Right renal cortex interstitium (tissue), 3 donors: ENCODE results near the gene ATP6V0E1. TPM values are rescaled to one million over a fixed set of nuclear protein-coding genes. Genes with fewer than 3 reads are reported as not detected.

Experiments
- DNase-seq, 3 donors: peaks; one replicate each; pipeline ENCODE4 v3.0.0-alpha.2; 2013; ENCODE audit warnings: low read depth in 3 of 3, low spot score in 2 of 3
- polyA plus RNA-seq, 3 donors: library from polyadenylated mRNA; unstranded; fragments of 120-200 nt; gene quantifications; one replicate each; pipeline ENCODE4 v1.2.1, GENCODE V29; 2013; ENCODE audit not compliant: insufficient read length in 3 of 3

The ATP6V0E1 gene
- polyA plus RNA-seq, 3 donors, result 275 to 302 (median 285) TPM

- DNase-seq, result no peak
Observed at GRCh38 chr5:172956228-172956627, 27.3 kb upstream of the ATP6V0E1 start.

GRCh38 chr5:172956936-172957335 is 26.6 kb upstream of the ATP6V0E1 start:
- DNase-seq, result no peak

DNA sequence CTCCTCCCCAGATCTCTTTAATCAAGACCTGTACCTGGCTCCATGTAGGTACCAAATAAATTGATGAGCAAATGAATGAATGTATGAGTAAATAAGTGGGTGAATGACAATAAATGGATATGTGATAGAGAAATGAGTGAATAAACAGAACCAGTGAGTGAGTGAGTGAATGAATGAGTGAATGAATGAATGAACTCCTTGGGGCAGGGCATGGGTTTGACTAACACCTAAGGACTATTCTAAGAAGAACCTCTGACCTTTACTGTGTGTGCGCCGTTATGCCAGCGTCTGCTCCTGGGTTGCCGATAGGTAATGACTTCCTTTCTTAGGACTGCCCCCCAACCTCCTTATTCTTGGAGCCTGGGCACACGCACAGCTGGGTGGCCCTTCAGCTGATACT is 26.1 kb upstream of the ATP6V0E1 start:
- DNase-seq, result no peak

- DNase-seq, result no peak
Observed at GRCh38 chr5:172958331-172959046, 25.1 kb upstream of the ATP6V0E1 start.

GRCh38 chr5:172959824-172960799 is 23.5 kb upstream of the ATP6V0E1 start:
- no peak for DNase-seq

DNA sequence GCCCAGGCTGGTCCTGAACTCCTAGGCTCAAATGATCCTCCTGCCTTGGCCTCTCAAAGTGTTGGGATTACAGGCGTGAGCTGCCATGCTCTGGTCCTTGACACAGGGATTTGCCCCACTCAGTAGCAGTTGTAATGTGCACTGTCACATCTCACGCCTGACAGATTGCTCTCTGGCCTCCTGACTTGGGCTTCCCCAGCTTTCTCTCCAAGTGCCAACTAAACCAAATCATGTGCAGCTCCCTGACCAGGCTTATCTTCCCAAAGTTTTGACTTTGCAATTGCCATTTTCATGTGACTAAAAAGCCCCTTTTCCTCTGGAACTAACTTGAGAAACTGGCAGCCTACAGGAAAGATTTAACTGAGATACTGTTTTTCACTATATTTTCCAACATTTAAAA is 13.7 kb upstream of the ATP6V0E1 start:
- no peak for DNase-seq

- no peak for DNase-seq
Observed at GRCh38 chr5:172971482-172971881, 12.1 kb upstream of the ATP6V0E1 start.

GRCh38 chr5:172972552-172972951 is 11.0 kb upstream of the ATP6V0E1 start:
- DNase-seq, result no peak

DNA sequence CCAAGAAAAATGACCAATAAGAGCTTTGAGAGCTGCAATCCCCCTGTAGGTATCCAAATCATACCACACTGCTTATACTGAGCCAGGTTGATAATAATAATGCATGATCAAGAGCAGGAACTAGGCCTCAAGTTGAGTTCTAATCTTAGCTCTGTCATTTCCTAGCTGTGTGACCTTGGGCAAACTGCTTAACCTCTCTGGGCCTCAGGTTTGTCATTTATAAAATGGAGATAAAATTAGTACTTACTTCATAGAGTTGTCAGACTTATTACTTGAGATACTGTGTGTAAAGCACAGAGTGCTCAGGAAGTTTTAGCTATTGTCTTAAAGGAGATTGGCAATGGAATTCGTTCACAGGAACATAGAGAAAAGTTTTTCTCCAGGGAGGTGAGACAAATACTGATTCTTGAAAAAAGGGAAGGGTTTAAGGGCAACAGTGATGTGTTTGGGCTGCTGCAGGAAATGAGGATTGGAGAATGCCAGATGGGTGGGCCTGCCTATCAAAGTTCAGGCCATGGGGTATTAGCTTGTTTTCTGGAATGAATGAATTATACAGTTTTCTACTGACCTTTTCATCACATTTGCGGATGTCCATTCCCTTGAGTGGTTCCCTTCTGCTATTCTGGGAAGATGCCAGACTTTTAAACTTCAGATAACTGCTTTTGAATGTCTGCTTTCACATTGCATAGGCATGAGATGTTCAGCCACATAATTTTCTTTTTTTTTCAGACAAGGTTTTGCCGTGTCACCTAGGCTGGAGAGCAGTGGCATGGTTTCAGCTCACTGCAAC is 10.2 kb upstream of the ATP6V0E1 start:
- no peak for DNase-seq

DNA sequence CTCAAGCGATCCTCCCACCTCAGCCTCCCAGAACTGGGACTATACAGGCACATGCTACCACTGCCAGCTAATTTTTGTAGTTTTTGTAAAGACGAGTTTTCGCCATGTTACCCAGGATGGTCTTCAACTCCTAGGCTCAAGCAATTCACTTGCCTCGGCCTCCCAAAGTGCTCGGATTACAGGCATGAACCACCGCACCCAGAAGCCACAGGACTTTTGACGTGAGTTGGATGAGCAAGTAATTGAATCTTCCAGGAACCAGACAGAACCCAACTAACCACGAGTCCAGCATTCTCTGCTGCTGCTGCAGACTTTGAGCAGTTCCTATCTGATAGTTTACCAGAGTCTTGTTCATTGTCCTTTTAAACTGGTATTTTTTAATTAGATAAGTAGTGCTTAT is 9.6 kb upstream of the ATP6V0E1 start:
- no peak for DNase-seq

GRCh38 chr5:172975289-172975688 is 8.3 kb upstream of the ATP6V0E1 start:
- DNase-seq, result no peak

GRCh38 chr5:172979778-172980177 is 3.8 kb upstream of the ATP6V0E1 start:
- no peak for DNase-seq

GRCh38 chr5:172981931-172982330 is 1.6 kb upstream of the ATP6V0E1 start:
- DNase-seq, result no peak

DNA sequence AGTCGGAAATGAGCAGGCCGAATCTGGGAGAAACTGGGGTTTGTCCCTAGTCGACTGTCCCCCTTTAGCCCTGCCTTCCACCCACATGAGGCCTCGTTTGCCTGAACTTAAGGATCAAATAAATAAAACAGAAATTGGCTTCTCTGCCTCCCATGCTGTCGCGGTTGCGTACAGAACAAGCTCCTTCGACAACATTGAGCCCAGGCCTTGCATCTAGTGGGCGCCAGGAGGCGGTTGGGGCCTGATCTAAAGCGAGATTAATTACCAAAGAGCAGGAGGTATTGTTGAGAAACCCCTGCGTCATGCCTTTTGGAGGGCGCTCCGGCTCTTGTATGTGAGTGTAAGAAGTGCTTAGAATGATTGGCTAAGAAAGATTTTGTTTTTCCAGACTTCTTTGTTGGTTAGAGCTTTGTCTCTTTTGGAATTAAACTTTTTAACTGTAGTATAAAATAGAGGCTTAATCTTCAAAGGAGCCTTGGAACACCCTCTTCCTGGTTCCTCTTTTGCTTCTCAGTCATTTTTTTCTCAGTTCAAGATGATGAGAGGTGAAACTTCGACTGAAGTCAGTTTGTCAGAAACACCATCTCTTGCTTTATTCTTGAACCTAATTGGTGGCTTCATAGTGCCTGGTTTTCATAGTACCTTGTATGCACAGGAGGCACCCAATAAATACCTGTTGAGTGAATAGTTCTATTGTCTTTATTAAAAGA is 828 bp downstream of the ATP6V0E1 start:
- DNase-seq, result peak in 1 of 3 donors; percentile 64

GRCh38 chr5:172985596-172985995 is 2.0 kb downstream of the ATP6V0E1 start:
- no peak for DNase-seq

DNA sequence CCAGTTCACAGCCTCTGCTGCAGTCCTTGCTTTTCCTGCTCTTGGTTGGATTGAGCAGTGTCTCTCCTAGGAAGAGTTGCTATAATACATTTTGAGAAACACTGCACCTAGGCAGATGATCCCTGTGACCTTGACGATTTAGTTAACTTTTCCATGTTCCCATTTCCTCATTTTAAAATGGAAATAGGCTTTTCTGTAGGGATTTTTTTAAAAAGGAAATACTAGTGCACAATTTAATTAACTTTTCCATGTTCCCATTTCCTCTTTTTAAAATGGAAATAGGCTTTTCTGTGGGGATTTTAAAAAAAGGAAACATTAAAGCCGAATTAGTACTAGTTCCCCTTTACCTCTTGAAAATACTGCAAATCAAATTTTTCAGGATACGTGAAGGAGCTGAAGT is 4.7 kb downstream of the ATP6V0E1 start:
- no peak for DNase-seq

- DNase-seq, result no peak
Observed at GRCh38 chr5:172990776-172991175, 7.2 kb downstream of the ATP6V0E1 start.

- DNase-seq, result no peak
Observed at GRCh38 chr5:172994405-172994804, 10.8 kb downstream of the ATP6V0E1 start.

DNA sequence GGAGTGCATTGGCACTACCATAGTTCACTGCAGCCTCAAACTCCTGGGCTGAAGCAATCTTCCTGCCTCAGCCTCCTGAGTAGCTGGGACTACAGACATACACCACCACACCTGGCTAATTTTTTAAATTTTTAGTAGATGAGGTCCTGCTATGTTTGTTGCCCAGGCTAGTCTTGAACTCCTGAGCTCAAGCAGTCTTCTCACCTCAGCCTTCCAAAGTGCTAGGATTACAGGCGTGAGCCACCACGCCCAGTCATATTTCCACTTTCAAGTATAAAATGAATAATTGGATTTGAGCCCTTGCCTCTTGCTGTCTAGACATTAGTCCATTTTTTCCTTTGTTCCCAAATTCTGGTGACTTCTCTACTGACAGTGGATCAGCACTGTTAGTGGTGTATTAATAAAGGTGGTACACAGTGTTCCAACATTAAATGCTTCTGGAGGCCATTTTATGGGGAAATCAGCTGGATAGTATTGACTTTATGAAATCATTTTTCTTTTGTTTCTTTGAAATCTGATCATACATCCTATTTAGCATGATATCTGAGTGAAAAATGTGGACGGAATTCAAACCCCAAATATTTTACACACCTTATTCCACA is 15.9 kb downstream of the ATP6V0E1 start:
- DNase-seq, result no peak

DNA sequence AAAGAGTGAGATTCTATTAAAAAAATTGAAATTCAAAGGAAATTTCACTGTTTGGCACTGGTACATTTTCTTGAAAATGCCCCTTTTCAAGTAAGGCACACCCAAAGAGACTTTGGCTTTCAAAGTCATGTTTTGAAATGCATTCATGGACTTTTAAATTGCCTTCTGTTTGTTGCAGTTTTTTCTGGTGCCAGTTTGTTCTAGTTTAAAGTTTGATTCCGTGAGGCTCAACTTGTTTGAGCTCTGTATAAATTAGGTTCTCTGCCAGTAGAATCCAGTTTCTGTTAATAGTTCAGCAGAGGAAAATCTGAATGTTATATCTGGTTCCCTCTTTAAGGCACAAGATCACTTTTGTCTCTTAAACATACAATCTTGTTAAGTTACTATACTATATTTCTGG is 16.4 kb downstream of the ATP6V0E1 start:
- no peak for DNase-seq
